OCI-LY7 (cell line): Measurements from ENCODE around the gene VPS9D1. TPM values are rescaled to one million over a fixed set of nuclear protein-coding genes. Genes with fewer than 3 reads are reported as not detected.

ENCODE experiments used
- BruUV-seq: library from RNA; stranded (reverse); fragments of 400-500 nt; replicated peaks from 2 replicates; lab custom pipeline; 2021; lab: Mats Ljungman, UMichigan
- CTCF ChIA-PET: fragments of 300-600 bp; sonication (Branson Sonifier 250); formaldehyde crosslinking; loops from one replicate; lab custom pipeline; 2022; ENCODE audit warnings: antibody characterized with exemption; ENCODE audit not compliant: unreplicated experiment; lab: Charles Lee
- POLR2A ChIA-PET: fragments of 300-600 bp; sonication (Branson Sonifier 250); formaldehyde crosslinking; loops from one replicate; lab custom pipeline; 2022; ENCODE audit warnings: antibody characterized with exemption; lab: Charles Lee
- DNase-seq: peaks from one replicate; pipeline ENCODE4 v3.0.0-alpha.2; 2015; ENCODE audit warnings: low spot score
- H2AFZ ChIP-seq: fragments of 200-600 bp; sonication (generic), shearing (Covaris generic); 2 replicates; pipeline ENCODE4 v1.6.1; 2014; ENCODE audit warnings: mild to moderate bottlenecking, antibody characterized with exemption, low read length, moderate library complexity
- H3K27ac ChIP-seq: fragments of 200-600 bp; sonication (generic); 2 replicates; pipeline ENCODE4 v1.5.1; 2014; ENCODE audit warnings: mixed run types, low read depth, mild to moderate bottlenecking, moderate library complexity, low read length, inconsistent platforms; ENCODE audit not compliant: poor library complexity, severe bottlenecking
- H3K36me3 ChIP-seq: fragments of 200-600 bp; sonication (generic); 2 replicates; pipeline ENCODE4 v1.6.1; 2014; ENCODE audit warnings: mild to moderate bottlenecking, antibody characterized with exemption, low read length, moderate library complexity, mixed read lengths; ENCODE audit not compliant: insufficient read depth
- H3K4me1 ChIP-seq: fragments of 200-600 bp; sonication (generic); 2 replicates; pipeline ENCODE4 v1.5.1; 2014; ENCODE audit warnings: mild to moderate bottlenecking, low read length; ENCODE audit not compliant: insufficient read depth, poor library complexity, severe bottlenecking
- H3K4me2 ChIP-seq: fragments of 200-600 bp; sonication (generic); 2 replicates; pipeline ENCODE4 v1.6.1; 2014; ENCODE audit warnings: mild to moderate bottlenecking, low read length
- H3K4me3 ChIP-seq: fragments of 200-600 bp; sonication (generic); 2 replicates; pipeline ENCODE4 v1.5.1; 2014; ENCODE audit warnings: mild to moderate bottlenecking, low read depth, low read length; ENCODE audit not compliant: poor library complexity, severe bottlenecking
- H3K79me2 ChIP-seq: fragments of 200-600 bp; sonication (generic); 2 replicates; pipeline ENCODE4 v1.6.1; 2016; ENCODE audit warnings: low read depth, mild to moderate bottlenecking, low read length, moderate library complexity, mixed read lengths; ENCODE audit not compliant: insufficient read depth
- H3K9me2 ChIP-seq: fragments of 200-600 bp; sonication (generic); 2 replicates; pipeline ENCODE4 v1.6.1; 2016; ENCODE audit warnings: mild to moderate bottlenecking, low read length, mixed read lengths; ENCODE audit not compliant: insufficient read depth
- H3K9me3 ChIP-seq: fragments of 200-600 bp; sonication (generic); 2 replicates; pipeline ENCODE4 v1.6.1; 2014; ENCODE audit warnings: mild to moderate bottlenecking, mixed run types, low read length, mixed read lengths
- H4K20me1 ChIP-seq: fragments of 200-600 bp; sonication (generic); 2 replicates; pipeline ENCODE4 v1.6.1; 2014; ENCODE audit warnings: mild to moderate bottlenecking, antibody characterized with exemption, low read length, moderate library complexity, mixed read lengths; ENCODE audit not compliant: insufficient read depth
- EZH2phosphoT487 ChIP-seq: fragments of 200-600 bp; sonication (generic); IDR thresholded peaks from 2 replicates; pipeline ENCODE4 v1.6.1; 2018; ENCODE audit warnings: low read depth, borderline replicate concordance, mild to moderate bottlenecking, mixed run types, antibody characterized with exemption, low read length, moderate library complexity, mixed read lengths
- intact Hi-C: fragments of 100-400 bp; cut with micrococcal nuclease; formaldehyde crosslinking; loops from one replicate; pipeline ENCODE4 v1.10.0; 2022; ENCODE audit not compliant: unreplicated experiment
- total RNA-seq, 2 experiments: library from RNA; depleted of rRNA in 1 of 2; stranded (reverse); fragments of >200 nt in 1 of 2; shearing (Covaris generic) in 1 of 2; gene quantifications; 2 replicates each; pipeline ENCODE4 v1.2.3, GENCODE V29; 2014 to 2022
- TF ChIP-seq, protein P1 (sequence below): fragments of 200-600 bp; sonication (generic); conservative IDR thresholded peaks from 2 replicates; pipeline ENCODE4 v1.5.1; 2014; ENCODE audit warnings: mild to moderate bottlenecking, antibody characterized with exemption, low read length, moderate library complexity, mixed read lengths

The VPS9D1 gene
- total RNA-seq, 2 experiments from 2014 or later = 3.1 to 4.6 TPM

- no peak for DNase-seq
- ChIA-PET CTCF (no interaction called here), POLR2A (interaction anchor here (0.7 kb wide), 2 partner anchors 23 to 88 kb away, joined by 3 to 5 read pairs; no protein-coding TSS in a partner anchor)
- BruUV-seq = no TSS peak
- TF ChIP-seq, protein P1, sequence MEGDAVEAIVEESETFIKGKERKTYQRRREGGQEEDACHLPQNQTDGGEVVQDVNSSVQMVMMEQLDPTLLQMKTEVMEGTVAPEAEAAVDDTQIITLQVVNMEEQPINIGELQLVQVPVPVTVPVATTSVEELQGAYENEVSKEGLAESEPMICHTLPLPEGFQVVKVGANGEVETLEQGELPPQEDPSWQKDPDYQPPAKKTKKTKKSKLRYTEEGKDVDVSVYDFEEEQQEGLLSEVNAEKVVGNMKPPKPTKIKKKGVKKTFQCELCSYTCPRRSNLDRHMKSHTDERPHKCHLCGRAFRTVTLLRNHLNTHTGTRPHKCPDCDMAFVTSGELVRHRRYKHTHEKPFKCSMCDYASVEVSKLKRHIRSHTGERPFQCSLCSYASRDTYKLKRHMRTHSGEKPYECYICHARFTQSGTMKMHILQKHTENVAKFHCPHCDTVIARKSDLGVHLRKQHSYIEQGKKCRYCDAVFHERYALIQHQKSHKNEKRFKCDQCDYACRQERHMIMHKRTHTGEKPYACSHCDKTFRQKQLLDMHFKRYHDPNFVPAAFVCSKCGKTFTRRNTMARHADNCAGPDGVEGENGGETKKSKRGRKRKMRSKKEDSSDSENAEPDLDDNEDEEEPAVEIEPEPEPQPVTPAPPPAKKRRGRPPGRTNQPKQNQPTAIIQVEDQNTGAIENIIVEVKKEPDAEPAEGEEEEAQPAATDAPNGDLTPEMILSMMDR = no peak
- TF ChIP-seq EZH2phosphoT487 = no peak
- Histone ChIP-seq H4K20me1 (no peaks in the 10 kb centered on the region), H2AFZ (no peak overlapping the region), H3K4me1 (peaks cover 20% of the 10 kb centered on the region), H3K4me2 (no peak overlapping the region), H3K79me2 (peaks cover 16% of the 10 kb centered on the region; the same call in 1 of the 2 replicates), H3K9me2 (no peaks in the 10 kb centered on the region), H3K27ac (no peak overlapping the region), H3K9me3 (no peaks in the 10 kb centered on the region), H3K4me3 (no peak overlapping the region), H3K36me3 (peaks cover 95% of the 10 kb centered on the region)
- intact Hi-C loops = no loop called here
Observed at GRCh38 chr16:89761304-89761922, 40.7 kb upstream of the VPS9D1 start.

DNA sequence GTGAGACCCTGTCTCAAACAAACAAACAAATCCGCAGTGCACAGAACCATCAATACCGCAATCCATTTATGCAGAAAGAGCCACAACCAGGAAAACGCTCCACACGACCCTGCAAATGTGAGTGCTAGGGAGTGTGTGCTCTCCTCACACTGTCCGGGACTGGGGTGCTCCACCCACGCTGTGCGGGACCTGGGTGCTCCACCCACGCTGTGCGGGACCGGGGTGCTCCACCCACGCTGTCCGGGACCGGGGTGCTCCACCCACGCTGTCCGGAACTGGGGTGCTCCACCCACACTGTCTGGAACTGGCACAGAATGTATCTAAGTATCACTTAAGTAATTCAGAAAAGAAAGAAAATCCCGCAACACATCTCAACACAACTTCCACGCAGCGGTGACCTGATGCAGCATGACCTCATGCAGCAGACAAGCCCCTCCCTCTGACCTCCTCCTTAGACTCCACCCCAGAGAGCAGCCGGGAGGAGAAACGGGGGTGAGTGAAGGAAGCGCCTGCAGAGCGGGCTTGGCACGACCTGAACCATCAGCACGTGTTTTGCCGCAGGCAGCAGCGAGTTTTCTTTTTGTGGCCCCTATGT is 39.1 kb upstream of the VPS9D1 start:
- CTCF ChIA-PET = no interaction called here
- intact Hi-C loops = no loop called here
- peaks cover 10% of the 10 kb centered on the region for H3K4me1 ChIP-seq
- TF ChIP-seq EZH2phosphoT487 = no peak
- TF ChIP-seq, protein P1 = no peak
- no peaks in the 10 kb centered on the region for H4K20me1 ChIP-seq
- H3K27ac ChIP-seq = no peak overlapping the region
- DNase-seq = no peak
- peaks cover 97% of the 10 kb centered on the region for H3K36me3 ChIP-seq
- no peaks in the 10 kb centered on the region for H3K9me3 ChIP-seq
- no peaks in the 10 kb centered on the region for H3K9me2 ChIP-seq
- POLR2A ChIA-PET = no interaction called here
- no peak overlapping the region for H3K4me2 ChIP-seq
- H3K79me2 ChIP-seq = peaks cover 29% of the 10 kb centered on the region; the same call in 1 of the 2 replicates
- BruUV-seq = no TSS peak
- no peak overlapping the region for H3K4me3 ChIP-seq
- no peak overlapping the region for H2AFZ ChIP-seq

- BruUV-seq = no TSS peak
- Histone ChIP-seq H3K4me3 (no peak overlapping the region), H4K20me1 (no peaks in the 10 kb centered on the region), H3K27ac (no peak overlapping the region), H3K9me3 (no peaks in the 10 kb centered on the region), H3K36me3 (peaks cover 95% of the 10 kb centered on the region), H3K4me2 (no peak overlapping the region), H3K4me1 (no peaks in the 10 kb centered on the region), H2AFZ (no peak overlapping the region), H3K9me2 (no peaks in the 10 kb centered on the region), H3K79me2 (peaks cover 10% of the 10 kb centered on the region; the same call in 1 of the 2 replicates)
- ChIA-PET CTCF (no interaction called here), POLR2A (no interaction called here)
- DNase-seq = no peak
- intact Hi-C loops = loop anchor here (5.0 kb wide), 1 partner anchor 113 kb away; no protein-coding TSS in a partner anchor
- TF ChIP-seq, protein P1 = no peak
- TF ChIP-seq EZH2phosphoT487 = no peak
Observed at GRCh38 chr16:89749637-89750036, 28.9 kb upstream of the VPS9D1 start.
